OCI-LY3 (cell line): ENCODE measurements around the gene PAWR.
"Not testable (repeated sequence)": the region's sequence is repeated elsewhere in the genome, so short reads cannot be mapped to it uniquely, and the experiment has no call there.

Source experiments
- H2AFZ ChIP-seq: fragments of 200-600, 300-600 bp; shearing (Covaris generic); 2 replicates; pipeline ENCODE4 v1.6.0; 2014; ENCODE audit warnings: antibody characterized with exemption, low read depth, low read length
- H3K27ac ChIP-seq: fragments of 200-600, 300-600 bp; sonication (generic); 2 replicates; pipeline ENCODE4 v1.5.1; 2014; ENCODE audit warnings: mild to moderate bottlenecking, low read length, moderate library complexity, mixed read lengths
- H3K27me3 ChIP-seq: fragments of 200-600, 300-600 bp; sonication (generic); 2 replicates; pipeline ENCODE4 v1.6.1; 2014; ENCODE audit warnings: low read depth, low read length, mixed read lengths
- H3K36me3 ChIP-seq: fragments of 200-600, 300-600 bp; sonication (generic); replicated peaks from 2 replicates; pipeline ENCODE3; 2014; ENCODE audit warnings: low read depth, low read length, mixed read lengths
- H3K4me1 ChIP-seq: fragments of 300-600, 200-600 bp; sonication (generic); 2 replicates; pipeline ENCODE4 v1.6.1; 2014; ENCODE audit warnings: low read length, mixed read lengths
- H3K4me2 ChIP-seq: fragments of 200-600, 300-600 bp; sonication (generic); 2 replicates; pipeline ENCODE4 v1.6.1; 2014; ENCODE audit warnings: low read length, mixed read lengths
- H3K4me3 ChIP-seq: fragments of 300-600, 200-600 bp; sonication (generic); 2 replicates; pipeline ENCODE4 v1.5.1; 2014; ENCODE audit warnings: antibody characterized with exemption, mild to moderate bottlenecking, low read length, moderate library complexity
- H3K79me2 ChIP-seq: fragments of 300-600, 200-600 bp; shearing (Covaris generic); 2 replicates; pipeline ENCODE4 v1.6.1; 2014; ENCODE audit warnings: mild to moderate bottlenecking, low read length, mixed read lengths
- H3K9ac ChIP-seq: fragments of 300-600, 200-600 bp; shearing (Covaris generic); 2 replicates; pipeline ENCODE4 v1.6.0; 2014; ENCODE audit warnings: mild to moderate bottlenecking, low read length, moderate library complexity
- H3K9me3 ChIP-seq: fragments of 200-600, 300-600 bp; shearing (Covaris generic); 2 replicates; pipeline ENCODE4 v1.6.1; 2014; ENCODE audit warnings: low read length, mixed read lengths; ENCODE audit not compliant: insufficient read depth
- H4K20me1 ChIP-seq: fragments of 200-600, 300-600 bp; sonication (generic); 2 replicates; pipeline ENCODE4 v1.6.1; 2016; ENCODE audit warnings: low read length, mixed read lengths; ENCODE audit not compliant: insufficient read depth
- EZH2phosphoT487 ChIP-seq: fragments of 200-600 bp; shearing (Covaris generic); IDR thresholded peaks from 2 replicates; pipeline ENCODE4 v1.6.1; 2018; ENCODE audit warnings: antibody characterized with exemption, mixed run types, low read depth
- TF ChIP-seq, protein P1 (sequence below): fragments of 200-600, 300-600 bp; sonication (generic); IDR thresholded peaks from 2 replicates; pipeline ENCODE4 v1.5.1; 2014; ENCODE audit warnings: antibody characterized with exemption, low read length, low read depth

Gene PAWR

DNA sequence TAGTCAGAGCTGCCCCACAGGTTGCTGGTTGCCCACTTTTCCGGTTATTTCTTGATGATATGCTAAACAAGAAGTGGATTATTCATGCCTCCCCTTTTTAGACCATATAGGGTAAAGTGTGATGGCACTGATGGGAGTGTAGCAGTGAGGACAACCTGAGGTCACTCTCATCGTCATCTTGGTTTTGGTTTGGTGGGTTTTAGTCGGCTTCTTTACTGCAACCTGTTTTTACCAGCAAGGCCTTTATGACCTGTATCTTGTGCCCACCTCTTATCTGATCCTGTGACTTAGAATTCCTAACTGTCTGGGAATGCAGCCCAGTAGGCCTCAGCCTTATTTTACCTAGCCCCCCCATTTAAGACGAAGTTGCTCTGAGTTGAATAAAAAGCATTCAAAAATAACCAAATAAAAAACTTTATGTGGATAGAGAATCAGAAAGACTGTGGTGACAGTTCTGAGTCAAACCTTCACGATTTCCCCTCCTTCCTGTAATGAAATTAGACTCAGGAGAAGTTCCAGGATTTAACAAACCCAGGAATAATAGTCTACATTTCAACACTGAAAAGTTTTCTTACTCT is 144.2 kb downstream of the PAWR start:
- Histone ChIP-seq H3K9ac (no peak overlapping the region), H3K27me3 (no peaks in the 10 kb centered on the region), H3K36me3 (peaks cover 5% of the 10 kb centered on the region), H3K27ac (no peak overlapping the region), H4K20me1 (no peaks in the 10 kb centered on the region), H3K9me3 (no peaks in the 10 kb centered on the region), H3K4me2 (no peak overlapping the region), H2AFZ (no peak overlapping the region), H3K4me3 (no peak overlapping the region), H3K79me2 (no peaks in the 10 kb centered on the region), H3K4me1 (no peaks in the 10 kb centered on the region)
- no peak for TF ChIP-seq EZH2phosphoT487
- TF ChIP-seq, protein P1, sequence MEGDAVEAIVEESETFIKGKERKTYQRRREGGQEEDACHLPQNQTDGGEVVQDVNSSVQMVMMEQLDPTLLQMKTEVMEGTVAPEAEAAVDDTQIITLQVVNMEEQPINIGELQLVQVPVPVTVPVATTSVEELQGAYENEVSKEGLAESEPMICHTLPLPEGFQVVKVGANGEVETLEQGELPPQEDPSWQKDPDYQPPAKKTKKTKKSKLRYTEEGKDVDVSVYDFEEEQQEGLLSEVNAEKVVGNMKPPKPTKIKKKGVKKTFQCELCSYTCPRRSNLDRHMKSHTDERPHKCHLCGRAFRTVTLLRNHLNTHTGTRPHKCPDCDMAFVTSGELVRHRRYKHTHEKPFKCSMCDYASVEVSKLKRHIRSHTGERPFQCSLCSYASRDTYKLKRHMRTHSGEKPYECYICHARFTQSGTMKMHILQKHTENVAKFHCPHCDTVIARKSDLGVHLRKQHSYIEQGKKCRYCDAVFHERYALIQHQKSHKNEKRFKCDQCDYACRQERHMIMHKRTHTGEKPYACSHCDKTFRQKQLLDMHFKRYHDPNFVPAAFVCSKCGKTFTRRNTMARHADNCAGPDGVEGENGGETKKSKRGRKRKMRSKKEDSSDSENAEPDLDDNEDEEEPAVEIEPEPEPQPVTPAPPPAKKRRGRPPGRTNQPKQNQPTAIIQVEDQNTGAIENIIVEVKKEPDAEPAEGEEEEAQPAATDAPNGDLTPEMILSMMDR = no peak

DNA sequence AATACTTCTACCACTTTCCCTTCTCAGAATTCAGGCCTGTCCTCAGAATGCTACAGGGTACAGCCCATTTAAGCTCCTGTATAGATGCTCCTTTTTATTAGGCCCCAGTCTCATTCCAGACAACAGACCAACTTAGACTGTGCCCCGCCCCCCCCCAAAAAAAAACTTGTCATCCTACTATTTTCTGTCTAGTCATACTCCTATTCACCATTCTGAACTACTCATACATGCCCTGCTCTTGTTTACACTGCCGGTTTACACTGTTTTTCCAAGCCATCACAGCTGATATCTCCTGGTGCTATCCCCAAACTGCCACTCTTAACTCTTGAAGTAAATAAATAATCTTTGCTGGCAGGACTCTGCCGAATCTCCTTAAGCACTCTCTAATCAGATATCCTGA is 146.3 kb downstream of the PAWR start:
- H3K36me3 ChIP-seq, H3K4me3 ChIP-seq, H2AFZ ChIP-seq, H3K9me3 ChIP-seq, H3K27ac ChIP-seq, H3K9ac ChIP-seq, H4K20me1 ChIP-seq, H3K79me2 ChIP-seq, H3K27me3 ChIP-seq, H3K4me2 ChIP-seq, H3K4me1 ChIP-seq: not testable (repeated sequence)

DNA sequence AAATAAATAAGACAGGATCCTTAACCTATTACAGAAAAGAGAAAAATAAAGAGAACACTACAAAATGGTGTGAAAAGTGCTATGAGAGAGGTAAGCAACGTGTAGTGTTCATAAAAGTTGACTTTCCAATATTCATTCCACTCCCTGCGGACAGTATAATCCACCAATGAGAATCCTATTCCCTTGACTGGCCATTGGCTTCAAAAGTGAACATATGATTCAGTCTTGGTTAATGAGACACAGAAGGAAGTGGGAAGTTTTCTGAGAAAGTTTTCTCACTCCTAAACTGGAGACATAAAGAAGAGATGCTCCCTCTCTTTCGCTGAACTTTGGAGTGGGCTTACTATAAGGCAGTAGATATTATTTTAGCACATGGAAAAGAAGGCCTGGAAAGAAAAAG is 153.1 kb downstream of the PAWR start:
- Histone ChIP-seq H4K20me1 (no peaks in the 10 kb centered on the region), H2AFZ (no peak overlapping the region), H3K9me3 (no peaks in the 10 kb centered on the region), H3K27me3 (peaks cover 9% of the 10 kb centered on the region; the same call in 1 of the 2 replicates), H3K36me3 (peaks cover 4% of the 10 kb centered on the region), H3K27ac (no peak overlapping the region), H3K4me1 (peaks cover 7% of the 10 kb centered on the region), H3K4me3 (no peak overlapping the region), H3K4me2 (no peak overlapping the region), H3K9ac (no peak overlapping the region), H3K79me2 (no peaks in the 10 kb centered on the region)
- TF ChIP-seq EZH2phosphoT487 = no peak
- TF ChIP-seq, protein P1 = no peak

DNA sequence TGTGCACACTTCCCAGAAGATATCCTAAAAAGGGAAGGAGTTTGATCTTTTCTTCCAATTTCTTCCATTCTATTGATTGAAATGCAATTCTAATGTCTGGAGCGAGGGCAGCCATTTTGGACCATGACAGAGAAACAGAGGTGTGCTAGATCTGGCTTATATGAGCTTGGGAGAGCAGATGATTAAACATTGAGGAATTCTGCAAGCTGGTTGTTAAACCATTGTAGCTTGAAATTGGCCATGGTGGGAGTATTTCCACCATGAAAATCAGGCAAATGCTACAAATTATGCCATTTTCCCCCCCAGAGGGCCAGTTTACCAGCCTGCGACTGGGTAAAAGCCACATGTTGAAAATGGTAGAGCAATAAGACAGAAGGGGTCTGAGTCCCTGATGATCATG is 155.0 kb downstream of the PAWR start:
- H3K27ac ChIP-seq = no peak overlapping the region
- peaks cover 26% of the 10 kb centered on the region for H3K4me1 ChIP-seq
- TF ChIP-seq, protein P1 = no peak
- TF ChIP-seq EZH2phosphoT487 = no peak
- peaks cover 9% of the 10 kb centered on the region; the same call in 1 of the 2 replicates for H3K27me3 ChIP-seq
- 0 out of 2 replicates have a peak, but pooled peaks cover 5% of the 10 kb centered on the region for H4K20me1 ChIP-seq
- no peaks in the 10 kb centered on the region for H3K79me2 ChIP-seq
- H3K4me3 ChIP-seq = no peak overlapping the region
- no peak overlapping the region for H2AFZ ChIP-seq
- H3K9me3 ChIP-seq = no peaks in the 10 kb centered on the region
- peaks cover 4% of the 10 kb centered on the region for H3K36me3 ChIP-seq
- no peak overlapping the region for H3K4me2 ChIP-seq
- no peak overlapping the region for H3K9ac ChIP-seq
